Esophagus mucosa (tissue), 1 donor: Measurements from ENCODE around the gene TKFC. TPM values are rescaled to one million over a fixed set of nuclear protein-coding genes. Genes with fewer than 3 reads are reported as not detected.

ENCODE experiments used
- ATAC-seq: fragments of 200-7000 bp; cut with Tn5 transposase; one replicate; pipeline ENCODE4 v1.9.1; 2020
- total RNA-seq: library from RNA; stranded (reverse); gene quantifications from one replicate; pipeline ENCODE4 v1.2.4, GENCODE V29; 2023
- donor health status: DM: yes; HTN: yes; CAD: no.

Gene TKFC
- total RNA-seq, 1 donor from 2014 or later = 46.0 TPM

DNA sequence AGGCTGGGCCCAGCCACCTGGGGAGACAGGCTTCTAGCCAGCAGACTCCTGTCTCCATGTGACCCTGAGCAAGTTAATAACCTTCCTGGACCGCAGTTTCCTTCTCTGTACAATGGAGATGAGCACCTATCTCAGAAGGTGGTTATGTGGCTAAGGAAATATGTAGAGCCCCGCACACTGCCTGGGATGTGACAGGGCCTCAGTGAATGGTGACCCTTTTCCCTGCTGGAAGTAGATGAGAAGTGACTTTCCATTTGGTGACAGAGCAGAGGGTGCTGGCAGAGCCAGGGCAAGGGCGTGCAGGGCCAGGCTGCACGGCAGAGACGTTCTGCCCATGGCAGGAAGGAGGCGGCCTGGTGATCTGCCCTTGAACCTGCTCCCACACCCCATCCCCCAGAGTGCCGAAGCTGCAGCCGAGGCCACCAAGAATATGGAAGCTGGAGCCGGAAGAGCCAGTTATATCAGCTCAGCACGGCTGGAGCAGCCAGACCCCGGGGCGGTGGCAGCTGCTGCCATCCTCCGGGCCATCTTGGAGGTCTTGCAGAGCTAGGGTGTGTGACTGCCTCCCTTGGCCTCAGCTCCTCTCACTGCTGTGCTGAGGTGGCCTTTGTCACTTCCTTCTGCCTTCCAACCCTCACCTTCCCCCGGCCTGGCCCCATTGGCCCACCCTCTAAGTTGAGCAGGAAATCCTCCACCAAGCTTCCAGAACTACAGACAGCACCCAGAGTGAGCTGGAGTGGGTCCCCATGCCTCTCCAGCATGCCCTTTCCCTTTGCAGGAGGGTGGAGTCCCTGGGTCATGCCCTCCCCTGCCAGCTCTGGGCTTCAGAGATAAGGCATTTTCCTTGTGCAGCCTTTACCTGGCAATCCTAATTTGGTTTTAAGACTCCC is 13.2 kb downstream of the TKFC start:
- peak; percentile 35 for ATAC-seq

DNA sequence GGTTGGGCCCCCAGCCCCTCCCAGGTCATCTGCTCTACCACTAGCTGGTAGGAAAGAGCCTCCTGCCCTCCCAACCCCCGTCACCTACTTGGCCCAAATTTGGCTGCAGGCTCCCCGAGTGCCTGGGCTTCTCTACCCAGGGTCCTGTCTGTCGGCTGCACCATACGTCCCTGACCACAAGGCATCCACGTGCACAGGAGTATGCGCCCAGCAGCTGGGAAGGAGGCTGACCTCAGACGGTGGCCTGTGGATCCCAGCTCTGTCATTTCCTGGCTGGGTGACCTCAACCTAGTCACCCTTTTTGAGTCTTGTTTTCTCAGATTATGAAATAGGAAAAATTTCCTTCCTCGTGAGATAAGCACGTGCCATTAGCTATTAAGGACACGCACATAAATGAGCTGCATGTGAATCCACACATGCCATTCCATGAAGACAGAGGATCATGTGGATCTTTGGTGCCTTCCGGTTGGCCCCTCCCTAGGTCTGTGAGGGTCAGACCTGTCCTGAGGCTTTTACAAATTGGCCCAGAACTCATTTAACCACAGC is 15.0 kb downstream of the TKFC start:
- ATAC-seq = peak; percentile 43

DNA sequence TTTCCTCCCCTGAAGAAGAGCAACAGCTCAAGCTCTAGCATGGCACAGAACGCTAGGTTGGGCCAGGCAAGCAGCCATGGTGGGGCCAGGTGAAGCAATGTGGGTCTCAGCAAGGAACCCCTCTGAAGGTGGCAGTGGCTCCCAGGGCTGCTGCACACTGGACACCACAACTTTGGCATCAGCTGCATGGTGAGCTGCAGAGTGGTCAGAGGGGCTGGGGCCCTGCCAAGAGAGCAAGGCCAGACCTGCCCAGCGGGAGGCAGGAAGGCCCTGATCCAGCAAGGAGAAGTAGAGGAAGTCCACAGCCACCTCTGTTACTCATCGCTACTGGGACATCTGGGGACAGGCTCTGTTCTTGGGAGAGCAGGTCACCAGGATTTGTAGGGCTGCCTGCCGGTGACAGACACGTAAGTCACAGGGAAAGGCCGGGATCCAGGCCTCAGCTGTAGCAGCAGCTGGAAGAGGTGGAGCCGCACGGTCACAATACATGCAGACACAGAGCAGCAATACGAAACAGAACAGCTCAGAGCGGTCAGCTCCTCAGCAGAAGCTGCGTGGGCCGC is 16.2 kb downstream of the TKFC start:
- no peak for ATAC-seq

DNA sequence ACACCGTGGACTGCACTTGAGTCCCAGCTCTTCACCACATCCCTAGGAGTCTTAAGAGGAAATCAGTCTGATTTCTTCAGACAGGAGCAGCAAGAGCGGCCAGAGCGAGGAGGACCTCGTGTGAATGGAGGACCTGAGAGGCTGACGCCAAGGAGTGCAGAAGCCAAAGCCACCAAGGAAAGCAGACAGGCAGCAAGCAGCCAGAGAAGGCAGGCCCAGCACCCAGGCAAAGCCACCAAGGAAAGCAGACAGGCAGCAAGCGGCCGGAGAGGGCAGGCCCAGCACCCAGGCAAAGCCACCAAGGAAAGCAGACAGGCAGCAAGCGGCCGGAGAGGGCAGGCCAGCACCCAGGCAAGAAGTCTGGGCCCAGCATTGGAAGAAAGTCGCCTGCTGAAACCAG is 16.9 kb downstream of the TKFC start:
- ATAC-seq = no peak

DNA sequence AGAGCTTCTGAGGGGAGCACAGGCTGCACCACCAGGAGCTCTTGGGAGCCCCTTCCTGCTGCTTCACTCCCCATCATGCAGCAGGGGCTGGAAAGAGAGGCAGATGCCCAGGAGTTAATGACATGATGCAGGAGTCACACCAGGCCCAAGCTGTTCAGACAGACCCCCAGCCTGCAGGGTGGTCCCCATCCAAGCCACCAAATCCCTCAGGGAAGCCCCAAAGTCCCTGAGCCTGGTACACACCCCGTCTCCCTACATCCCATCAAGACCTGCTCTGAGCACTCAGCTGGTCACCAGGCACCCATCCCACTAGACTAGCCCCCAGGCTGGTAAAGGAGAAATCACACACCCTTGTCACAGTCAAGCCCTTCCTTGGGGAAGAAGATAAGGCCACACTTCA is 17.3 kb downstream of the TKFC start:
- ATAC-seq = no peak

DNA sequence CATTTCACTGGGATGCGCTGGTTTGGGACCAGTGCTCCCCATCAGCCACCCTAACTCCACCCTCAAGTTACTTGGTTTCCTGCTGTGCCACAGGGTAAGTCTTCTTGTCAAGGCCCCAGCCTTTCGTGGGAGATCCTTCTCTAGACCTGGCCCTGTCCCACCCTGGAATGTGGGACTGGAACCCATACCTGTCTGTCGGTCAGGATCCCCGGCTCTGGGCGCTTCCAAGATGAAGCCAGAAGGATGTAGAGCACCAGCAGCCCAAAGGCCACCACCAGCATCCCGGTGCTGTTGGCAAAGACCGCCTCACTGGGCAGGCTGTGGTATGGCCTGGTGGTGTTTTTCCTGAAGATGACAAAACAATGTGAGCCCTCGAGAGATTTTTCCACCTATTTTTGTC is 17.8 kb downstream of the TKFC start:
- no peak for ATAC-seq

DNA sequence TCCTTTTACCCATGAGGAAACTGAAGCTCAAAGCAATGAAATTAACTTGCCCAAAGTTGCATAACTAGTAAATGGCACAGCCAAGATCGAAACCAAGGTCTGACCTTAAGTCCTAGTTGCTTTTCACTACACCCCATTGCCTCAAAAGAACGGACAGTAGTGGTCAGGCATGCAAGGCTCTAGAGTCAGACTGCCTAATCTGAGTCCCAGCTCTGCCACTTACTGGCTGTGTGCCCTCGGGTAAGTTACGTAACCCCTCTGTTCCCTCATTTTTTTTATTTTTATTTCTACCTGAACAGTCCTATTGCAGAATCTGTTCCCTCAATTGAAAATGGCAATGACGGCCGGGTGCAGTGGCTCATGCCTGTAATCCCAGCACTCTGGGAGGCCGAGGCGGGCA is 19.0 kb downstream of the TKFC start:
- no peak for ATAC-seq

DNA sequence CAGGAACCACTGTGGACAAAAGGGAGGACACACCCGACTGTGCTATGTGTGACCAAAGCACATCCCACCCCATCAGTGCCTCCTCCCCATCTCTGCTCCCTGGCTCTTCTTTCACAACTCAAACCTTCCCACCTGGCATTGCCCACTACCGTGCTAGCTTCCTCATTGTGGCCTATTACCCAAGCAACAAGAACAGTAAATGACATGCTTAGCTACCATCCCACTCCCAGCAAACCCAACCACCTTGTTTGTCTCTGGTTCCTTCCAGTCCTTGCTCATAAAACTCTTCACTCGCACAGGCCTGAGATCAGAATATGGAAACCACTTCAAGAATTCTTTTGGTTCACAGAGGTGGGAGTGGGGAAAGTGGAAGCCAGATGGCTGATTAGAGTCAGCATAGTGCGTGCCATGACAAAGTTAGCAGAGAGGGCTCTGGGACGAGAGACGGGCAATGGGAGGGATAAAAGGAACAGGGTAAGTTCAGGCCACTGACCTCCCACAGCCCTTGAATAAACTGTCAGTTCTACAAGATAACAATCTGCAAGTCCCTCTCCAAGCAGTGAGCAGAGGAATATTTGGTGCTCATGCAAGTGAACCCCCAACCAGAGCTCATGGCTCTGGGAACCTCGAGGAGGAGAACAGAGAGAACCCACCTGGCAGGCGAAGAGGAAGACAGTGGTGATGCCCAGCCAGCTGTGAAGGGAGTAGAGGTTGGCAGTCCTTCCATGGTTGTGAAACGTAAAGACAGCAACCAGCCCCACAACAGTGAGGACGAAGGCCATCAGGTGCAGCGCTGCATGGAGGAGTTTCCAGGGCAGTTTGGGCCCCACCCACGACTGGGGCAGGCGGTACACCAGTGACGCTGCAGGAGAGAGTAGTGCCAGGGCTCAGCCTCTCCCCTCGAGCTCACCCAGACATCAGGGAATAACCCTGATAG is 20.4 kb downstream of the TKFC start:
- ATAC-seq = no peak

DNA sequence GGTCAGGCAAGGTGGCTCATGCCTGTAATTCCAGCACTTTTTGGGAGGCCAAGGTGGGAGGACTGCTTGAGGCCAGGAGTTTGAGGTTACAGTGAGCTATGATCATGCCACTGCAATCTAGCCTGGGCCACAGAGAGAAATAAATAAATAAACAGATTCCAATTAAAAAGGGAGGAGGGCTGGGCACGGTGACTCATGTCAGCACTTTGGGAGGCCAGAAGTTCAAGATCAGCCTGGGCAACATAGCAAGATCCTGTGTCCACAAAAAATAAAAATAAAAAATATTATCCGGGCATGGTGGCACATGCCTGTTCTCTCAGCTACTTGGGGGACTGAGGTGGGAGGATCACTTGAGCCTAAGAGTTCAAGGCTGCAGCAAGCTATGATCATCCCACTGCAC is 21.2 kb downstream of the TKFC start:
- ATAC-seq = no peak

DNA sequence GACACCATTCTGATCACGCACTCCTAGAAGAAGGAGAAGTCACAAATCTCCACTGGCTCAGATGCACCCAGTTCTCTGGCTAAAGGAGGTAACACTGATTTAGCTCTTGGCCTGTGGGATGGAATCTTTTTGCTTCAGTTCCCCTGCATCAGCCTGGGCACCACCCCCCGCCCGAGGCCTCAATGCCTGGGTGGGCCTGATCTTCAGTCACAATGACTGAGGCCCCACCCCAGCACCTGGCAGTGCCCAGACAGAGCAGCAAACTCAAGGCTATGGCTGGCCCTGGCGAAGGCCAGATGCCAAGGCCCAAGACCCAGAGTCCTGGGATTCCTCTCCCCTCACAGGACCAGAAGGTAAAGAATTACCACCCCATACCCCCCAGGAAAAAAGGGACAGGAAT is 23.7 kb downstream of the TKFC start:
- peak; percentile 4 for ATAC-seq

DNA sequence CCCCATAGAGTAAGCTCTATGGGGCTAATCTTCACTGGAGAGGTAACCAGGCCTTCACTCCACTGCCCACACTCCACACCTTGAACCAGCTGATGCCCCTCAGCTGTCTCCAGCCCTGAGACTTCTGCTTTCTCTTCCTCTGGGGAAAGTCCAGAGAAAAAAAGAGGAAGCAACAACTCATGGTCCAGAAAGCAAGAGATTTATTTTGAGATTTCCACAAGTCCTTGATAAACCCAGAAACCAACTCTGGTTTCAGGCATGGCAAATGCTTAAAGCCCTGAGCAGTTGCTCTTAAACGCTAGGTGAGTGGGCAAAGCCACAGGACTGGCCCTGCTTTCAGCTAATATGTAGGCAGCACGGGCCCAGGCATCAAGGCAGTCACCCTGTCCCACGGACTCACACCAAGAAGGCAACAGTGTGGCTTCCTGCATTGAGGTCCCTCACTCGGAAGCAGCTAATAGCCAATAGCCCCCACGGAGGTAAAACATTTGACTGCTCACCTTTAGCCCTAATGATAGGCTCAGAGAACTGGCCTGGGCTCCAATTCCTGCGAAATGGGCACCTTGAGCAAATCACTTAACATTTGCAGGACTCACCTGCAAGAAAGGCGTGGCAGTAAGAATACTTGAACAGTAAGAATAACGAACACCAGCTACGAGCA is 24.3 kb downstream of the TKFC start:
- no peak for ATAC-seq

DNA sequence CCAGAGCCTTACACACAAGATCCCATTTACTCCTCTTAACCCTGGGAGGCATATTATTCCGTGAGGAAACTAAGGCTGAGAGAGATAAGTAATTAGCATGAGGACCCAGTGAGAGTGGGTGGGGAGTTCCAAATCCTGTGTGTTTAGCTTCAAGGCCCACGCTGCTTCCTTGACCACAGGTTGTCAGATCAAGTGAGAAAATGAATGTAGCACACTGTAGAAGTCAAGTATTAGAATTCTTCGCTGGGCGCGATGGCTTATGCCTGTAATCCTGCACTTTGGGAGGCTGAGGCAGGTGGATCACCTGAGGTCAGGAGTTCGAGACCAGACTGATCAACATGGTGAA is 24.8 kb downstream of the TKFC start:
- ATAC-seq = no peak

DNA sequence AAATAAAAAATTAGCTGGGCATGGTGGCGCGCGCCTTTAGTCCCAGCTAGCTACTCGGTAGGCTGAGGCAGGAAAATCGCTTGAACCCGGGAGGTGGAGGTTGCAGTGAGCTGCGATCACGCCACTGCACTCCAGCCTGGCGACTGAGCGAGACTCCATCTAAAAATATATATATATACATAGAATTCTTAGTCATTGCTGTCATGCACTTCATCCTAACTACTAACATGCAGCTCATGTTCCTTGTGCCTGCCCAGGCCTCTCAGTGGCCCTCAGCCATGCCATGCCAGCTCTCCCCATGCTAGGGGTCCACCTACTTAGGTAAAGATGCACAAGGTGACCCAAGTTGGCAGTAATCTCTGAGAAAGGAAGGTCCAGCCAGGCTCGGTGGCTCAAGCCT is 25.5 kb downstream of the TKFC start:
- ATAC-seq = no peak

DNA sequence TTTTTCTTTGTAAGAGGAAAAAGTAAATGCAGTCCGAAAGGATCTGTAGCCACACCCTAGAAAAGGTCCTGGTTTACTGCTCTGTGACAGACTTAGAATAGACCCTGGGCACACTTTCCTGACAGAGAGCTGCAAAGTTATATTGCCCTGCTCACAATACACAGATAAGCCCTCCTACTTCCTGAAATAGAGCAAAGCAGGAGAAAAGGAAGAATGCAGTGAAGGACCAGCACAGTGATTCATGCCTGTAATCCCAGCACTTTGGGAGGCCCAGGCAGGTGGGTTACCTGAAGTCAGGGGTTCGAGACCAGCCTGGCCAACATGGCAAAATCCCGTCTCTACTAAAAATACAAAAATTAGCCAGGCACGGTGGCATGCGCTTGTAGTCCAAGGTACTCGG is 26.5 kb downstream of the TKFC start:
- no peak for ATAC-seq

DNA sequence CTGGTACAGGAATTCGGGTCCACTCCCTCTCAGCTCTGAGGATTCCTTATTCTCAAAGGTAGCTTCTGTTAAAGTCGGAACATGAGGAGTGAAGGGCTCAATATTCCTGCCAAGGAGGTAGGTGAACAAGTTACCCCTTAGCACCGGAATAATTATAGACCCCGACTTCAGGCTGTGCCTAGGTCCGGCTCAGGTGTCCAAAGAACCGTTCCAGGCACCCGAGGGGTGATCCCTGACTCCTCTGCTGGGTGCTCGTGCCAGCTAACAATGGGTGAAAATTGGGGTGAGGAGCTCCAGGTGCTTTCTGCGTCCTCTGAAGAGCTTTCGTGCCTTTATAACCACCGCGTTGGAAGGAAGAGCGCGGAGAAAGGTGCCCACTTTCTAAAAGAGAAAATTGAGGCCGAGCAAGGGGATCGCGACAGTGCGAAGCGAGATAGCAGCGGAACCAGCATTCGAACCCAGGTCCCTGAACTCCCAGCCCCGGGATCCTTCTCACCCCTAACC is 28.3 kb downstream of the TKFC start:
- ATAC-seq = no peak

DNA sequence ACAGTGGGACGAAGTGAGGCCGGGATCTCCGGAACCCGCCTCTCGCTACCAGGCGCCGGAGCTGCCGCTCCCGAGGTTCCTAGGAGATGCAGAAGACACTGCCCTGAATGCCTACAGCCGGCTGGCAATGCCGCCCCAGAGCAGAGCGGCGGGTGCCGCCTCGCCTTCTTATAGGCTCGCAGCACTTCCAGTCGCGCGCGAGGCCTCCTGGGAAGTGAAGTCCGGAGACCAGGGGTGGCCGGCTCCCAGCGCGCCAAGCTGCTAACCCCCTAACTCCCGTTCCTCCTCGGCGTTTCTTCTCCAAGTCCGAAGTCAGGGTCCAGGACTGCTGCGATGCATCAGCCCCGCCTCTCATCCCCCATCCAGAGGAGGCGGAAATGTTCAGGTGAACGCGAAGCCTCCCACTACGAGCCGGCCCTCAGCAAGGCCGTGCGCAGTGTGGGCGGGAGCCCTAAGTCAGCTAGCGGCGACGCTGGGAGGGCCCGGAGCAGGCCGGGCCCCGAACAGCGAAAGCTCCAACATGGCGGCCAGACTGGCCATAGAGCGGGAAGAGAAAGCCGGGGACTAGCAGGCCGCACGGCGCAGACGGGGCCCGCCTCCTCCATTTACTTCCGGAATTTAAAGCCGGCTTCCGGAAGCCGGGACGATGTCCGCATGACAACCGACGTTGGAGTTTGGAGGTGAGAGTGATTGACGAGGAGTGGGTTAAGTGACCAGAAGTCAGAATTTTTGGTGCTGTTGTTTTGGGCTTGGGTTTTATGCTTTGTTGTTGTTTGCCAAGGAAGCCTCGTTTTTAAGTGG is 28.9 kb downstream of the TKFC start, which contains the start of the genes CYB561A3 and TMEM138:
Gene CYB561A3 (minus strand): TSS at position 142 of the 801 bp plus-strand sequence. CDS start 5,169 bp downstream, outside the sequence.
Gene TMEM138 (plus strand): TSS at position 634 of the 801 bp plus-strand sequence. CDS start 2,017 bp downstream, outside the sequence.
- ATAC-seq = peak; percentile 97

DNA sequence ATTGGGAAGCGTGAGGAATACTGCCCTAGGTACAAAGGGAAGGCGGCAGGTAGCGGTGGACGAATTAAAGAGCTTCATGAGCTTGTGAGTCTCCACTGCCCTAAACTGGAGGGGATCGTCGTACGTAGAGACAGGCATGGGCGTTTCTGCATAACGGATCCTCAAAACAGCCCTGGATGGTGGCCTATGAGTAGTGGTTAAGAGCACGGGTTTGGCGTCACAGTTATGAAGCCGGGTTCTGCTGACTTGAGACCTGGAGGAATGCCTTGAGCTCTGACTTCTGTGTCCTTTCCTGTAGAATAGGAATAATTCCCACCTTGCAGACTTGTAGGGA is 29.5 kb downstream of the TKFC start:
- ATAC-seq = peak; percentile 18

DNA sequence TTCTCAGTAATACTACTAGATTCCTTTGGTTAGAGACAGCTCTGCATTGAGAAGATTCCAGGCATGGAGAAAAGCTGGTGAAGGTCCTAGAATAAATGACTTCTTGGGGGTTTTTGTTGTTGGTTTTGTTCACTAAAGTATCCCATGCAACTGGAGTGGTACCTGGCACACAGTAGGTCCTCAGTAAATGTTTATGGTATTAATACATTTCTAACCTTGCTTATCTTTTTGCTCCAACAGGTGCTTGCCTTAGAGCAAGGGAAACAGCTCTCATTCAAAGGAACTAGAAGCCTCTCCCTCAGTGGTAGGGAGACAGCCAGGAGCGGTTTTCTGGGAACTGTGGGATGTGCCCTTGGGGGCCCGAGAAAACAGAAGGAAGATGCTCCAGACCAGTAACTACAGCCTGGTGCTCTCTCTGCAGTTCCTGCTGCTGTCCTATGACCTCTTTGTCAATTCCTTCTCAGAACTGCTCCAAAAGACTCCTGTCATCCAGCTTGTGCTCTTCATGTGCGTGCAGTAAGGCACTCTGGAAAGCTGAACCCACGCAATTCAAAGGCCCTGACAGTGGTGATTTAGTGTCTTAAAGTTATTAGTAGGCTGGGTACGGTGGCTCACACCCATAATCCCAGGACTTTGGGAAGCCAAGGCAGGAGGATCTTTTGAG is 31.1 kb downstream of the TKFC start:
- no peak for ATAC-seq

DNA sequence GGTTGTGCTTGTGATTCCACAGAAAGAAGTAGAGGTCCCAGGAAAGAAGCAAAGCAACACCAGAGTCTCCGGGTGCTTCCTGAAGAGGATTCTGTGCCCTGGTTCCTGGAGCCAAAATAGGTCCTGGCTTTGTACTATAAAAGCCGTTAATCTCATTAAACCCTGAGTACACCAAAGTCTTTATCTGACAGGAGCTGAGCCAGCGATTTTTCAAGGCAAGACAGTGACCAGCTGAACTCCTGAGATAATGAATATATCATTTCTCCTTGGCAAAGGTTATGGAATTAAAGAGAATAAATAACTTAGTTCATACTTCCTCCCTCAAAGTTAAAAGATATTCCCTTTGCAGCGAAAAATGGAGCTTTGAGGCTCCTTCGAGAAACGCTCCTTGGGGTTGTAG is 34.4 kb downstream of the TKFC start:
- ATAC-seq = no peak

DNA sequence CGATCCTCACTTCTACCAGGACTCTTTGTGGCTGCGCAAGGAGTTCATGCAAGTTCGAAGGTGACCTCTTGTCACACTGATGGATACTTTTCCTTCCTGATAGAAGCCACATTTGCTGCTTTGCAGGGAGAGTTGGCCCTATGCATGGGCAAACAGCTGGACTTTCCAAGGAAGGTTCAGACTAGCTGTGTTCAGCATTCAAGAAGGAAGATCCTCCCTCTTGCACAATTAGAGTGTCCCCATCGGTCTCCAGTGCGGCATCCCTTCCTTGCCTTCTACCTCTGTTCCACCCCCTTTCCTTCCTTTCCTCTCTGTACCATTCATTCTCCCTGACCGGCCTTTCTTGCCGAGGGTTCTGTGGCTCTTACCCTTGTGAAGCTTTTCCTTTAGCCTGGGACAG is 35.6 kb downstream of the TKFC start:
- ATAC-seq = no peak
